MG63 (cell line): Measurements from ENCODE around the gene ZDHHC8. TPM values are rescaled to one million over a fixed set of nuclear protein-coding genes. Genes with fewer than 3 reads are reported as not detected.

Experiments
- DNase-seq: peaks from one replicate; pipeline ENCODE4 v3.0.0-alpha.2; 2020
- H3K27me3 ChIP-seq: fragments of 250-450 bp; sonication (Bioruptor Pico); 2 replicates; pipeline ENCODE4 v1.5.1; 2020; ENCODE audit warnings: mild to moderate bottlenecking, moderate library complexity
- H3K36me3 ChIP-seq: fragments of 250-450 bp; sonication (Bioruptor Pico); 2 replicates; pipeline ENCODE4 v1.5.1; 2020; ENCODE audit warnings: mild to moderate bottlenecking, moderate library complexity
- H3K4me3 ChIP-seq: fragments of 250-450 bp; sonication (Bioruptor Pico); 2 replicates; pipeline ENCODE4 v1.5.1; 2020; ENCODE audit warnings: mild to moderate bottlenecking, moderate library complexity
- H3K9me3 ChIP-seq: fragments of 250-450 bp; sonication (Bioruptor Pico); 2 replicates; pipeline ENCODE4 v1.5.1; 2020; ENCODE audit warnings: mild to moderate bottlenecking, moderate library complexity
- total RNA-seq: library from RNA; depleted of rRNA; stranded (reverse); fragments of >200 nt; shearing (Covaris generic); gene quantifications from 2 replicates; pipeline ENCODE4 v1.2.3, GENCODE V29; 2014; ENCODE audit warnings: low replicate concordance

The ZDHHC8 gene
- total RNA-seq, 1 experiment from 2014 or later, result 9.6 TPM

DNA sequence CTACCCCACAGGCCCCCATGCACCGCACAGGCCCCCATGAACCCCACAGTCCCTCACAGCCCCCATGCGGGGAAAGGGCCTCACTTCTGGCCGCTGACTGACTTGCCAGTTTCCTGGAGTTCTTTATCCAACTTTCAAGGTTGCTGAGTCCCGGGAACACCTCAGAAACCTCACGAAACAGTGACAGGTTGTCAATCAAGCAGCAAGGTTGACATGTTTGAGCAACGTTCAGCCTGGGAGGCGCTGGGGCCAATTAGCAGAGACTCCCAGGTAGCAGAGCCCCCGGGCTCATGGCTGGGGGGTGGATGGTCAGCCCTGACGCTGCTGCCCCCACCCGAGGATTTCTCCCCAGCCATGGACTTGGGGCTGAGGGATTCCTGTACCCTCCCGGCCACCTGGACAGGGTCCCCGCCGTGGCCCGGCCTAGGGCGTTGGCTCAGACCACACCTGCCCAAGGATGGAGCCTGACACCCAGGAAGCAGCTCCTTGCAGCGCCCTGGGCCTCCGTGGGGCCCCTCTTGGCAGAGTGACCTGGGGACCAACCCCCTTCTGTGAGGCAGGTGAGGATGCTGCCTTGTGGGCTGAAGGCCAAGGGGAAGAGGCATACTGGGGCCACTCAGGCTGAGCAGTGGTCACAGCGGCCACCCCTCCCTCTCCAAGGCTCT is 53.0 kb downstream of the ZDHHC8 start:
- Histone ChIP-seq H3K36me3 (no peaks in the 10 kb centered on the region), H3K4me3 (no peak overlapping the region), H3K27me3 (no peaks in the 10 kb centered on the region), H3K9me3 (no peaks in the 10 kb centered on the region)
- no peak for DNase-seq

- no peak for DNase-seq
- Histone ChIP-seq H3K27me3 (no peaks in the 10 kb centered on the region), H3K9me3 (no peaks in the 10 kb centered on the region), H3K4me3 (no peak overlapping the region), H3K36me3 (no peaks in the 10 kb centered on the region)
These were observed 54.1 kb downstream of the ZDHHC8 start for GRCh38 chr22:20185750-20186149.

- H3K4me3 ChIP-seq, result no peak overlapping the region
- no peaks in the 10 kb centered on the region for H3K27me3 ChIP-seq
These were observed 54.7 kb downstream of the ZDHHC8 start for GRCh38 chr22:20186183-20186870.

GRCh38 chr22:20186871-20187546 is 55.4 kb downstream of the ZDHHC8 start:
- H3K9me3 ChIP-seq, result no peaks in the 10 kb centered on the region
- no peaks in the 10 kb centered on the region for H3K36me3 ChIP-seq
- H3K4me3 ChIP-seq, result no peak overlapping the region
- no peak for DNase-seq
- H3K27me3 ChIP-seq, result no peaks in the 10 kb centered on the region

More at GRCh38 chr22:20186183-20186870, 54.7 kb downstream of the ZDHHC8 start:
- H3K36me3 ChIP-seq, result no peaks in the 10 kb centered on the region
- no peaks in the 10 kb centered on the region for H3K9me3 ChIP-seq
- DNase-seq, result no peak

DNA sequence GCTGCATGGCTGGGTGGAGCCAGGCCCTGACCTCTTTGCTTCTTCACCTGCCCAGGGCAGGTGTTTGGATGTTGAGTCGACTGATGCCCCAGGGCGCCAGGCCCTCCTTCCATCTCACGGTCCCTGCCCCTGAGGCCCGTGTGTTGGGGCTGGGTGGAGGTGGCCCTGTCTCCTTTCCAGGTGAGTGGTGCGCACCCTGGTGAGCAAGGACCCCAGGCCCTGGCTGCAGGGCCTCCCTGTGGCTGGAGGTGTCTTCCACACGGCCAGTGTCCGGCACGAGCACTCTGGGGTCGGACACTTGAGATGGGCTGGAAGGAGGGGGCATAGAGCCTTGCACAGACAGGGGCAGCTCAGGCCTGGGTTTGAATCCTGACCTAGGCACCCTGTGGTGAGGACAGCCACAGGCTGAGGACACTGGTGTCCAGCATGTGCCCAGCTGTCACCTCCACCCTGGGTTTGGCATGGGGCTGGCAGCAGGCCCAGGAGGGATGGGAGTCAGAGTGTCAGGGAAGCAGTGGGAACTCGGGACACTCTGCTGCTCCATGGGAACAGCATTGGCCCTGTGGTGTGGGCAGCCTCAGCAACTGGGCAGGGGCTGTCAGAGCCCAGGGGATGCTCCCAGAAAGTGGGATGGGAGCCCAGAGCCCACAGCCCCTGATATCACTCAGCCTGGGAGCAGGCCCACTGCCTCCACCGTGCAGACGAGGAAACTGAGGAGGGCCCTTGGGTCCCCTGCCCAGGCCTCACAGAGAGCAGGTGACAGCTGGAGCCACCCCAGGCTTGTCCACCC is 56.4 kb downstream of the ZDHHC8 start:
- Histone ChIP-seq H3K27me3 (no peaks in the 10 kb centered on the region), H3K36me3 (no peaks in the 10 kb centered on the region), H3K4me3 (no peak overlapping the region), H3K9me3 (no peaks in the 10 kb centered on the region)
- no peak for DNase-seq

GRCh38 chr22:20188567-20188877 is 56.9 kb downstream of the ZDHHC8 start:
- no peak for DNase-seq
- Histone ChIP-seq H3K27me3 (no peaks in the 10 kb centered on the region), H3K9me3 (no peaks in the 10 kb centered on the region), H3K4me3 (no peak overlapping the region), H3K36me3 (no peaks in the 10 kb centered on the region)

DNA sequence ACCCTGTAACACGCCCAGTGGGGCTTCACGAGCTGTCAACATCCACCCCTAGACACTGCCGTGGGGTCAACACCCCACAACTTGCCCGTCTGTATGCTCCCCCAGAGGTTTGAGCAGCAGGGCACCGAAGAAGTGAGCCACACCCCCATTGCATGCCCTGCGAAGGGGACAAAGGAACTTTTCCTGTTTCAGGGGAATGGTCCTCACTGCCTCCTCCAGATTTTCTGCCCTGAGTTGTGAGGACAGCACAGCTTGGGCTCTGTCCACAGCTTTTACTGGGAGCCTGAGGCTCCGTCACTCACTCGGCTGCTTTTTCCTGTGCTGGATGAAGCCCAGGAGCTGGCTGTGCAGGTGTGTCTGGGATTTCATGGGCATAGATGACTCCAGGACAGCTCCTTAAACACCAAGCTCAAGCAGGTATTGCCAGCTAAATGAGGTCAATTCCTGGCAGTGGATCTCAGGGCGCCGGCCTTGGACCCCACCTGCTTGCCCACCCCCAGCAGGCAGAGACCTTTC is 59.5 kb downstream of the ZDHHC8 start:
- no peak overlapping the region for H3K4me3 ChIP-seq
- H3K36me3 ChIP-seq, result no peaks in the 10 kb centered on the region
- no peaks in the 10 kb centered on the region for H3K27me3 ChIP-seq
- no peaks in the 10 kb centered on the region for H3K9me3 ChIP-seq
- DNase-seq, result no peak

DNA sequence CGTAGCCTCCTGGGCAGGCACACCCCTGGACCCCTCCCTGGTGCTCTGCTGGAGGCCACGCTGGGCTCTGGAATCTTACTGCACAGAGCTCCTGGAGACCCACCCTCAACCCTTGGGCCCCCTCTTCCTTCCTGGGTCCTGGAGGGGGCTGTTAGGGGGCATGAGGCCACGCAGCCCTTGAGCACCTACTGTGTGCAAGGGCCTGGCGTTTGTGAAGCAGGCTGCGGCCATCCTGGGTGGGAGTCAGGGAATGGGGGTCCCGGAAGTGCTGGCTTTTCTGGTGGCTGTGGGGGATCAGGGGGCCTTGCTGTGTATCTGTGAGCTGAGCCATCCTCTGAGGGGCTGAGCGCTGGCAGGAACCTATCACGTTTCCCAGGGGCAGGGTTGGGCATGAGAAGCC is 60.2 kb downstream of the ZDHHC8 start:
- no peak for DNase-seq
- no peaks in the 10 kb centered on the region for H3K9me3 ChIP-seq
- H3K36me3 ChIP-seq, result no peaks in the 10 kb centered on the region
- H3K27me3 ChIP-seq, result no peaks in the 10 kb centered on the region
- H3K4me3 ChIP-seq, result no peak overlapping the region

DNA sequence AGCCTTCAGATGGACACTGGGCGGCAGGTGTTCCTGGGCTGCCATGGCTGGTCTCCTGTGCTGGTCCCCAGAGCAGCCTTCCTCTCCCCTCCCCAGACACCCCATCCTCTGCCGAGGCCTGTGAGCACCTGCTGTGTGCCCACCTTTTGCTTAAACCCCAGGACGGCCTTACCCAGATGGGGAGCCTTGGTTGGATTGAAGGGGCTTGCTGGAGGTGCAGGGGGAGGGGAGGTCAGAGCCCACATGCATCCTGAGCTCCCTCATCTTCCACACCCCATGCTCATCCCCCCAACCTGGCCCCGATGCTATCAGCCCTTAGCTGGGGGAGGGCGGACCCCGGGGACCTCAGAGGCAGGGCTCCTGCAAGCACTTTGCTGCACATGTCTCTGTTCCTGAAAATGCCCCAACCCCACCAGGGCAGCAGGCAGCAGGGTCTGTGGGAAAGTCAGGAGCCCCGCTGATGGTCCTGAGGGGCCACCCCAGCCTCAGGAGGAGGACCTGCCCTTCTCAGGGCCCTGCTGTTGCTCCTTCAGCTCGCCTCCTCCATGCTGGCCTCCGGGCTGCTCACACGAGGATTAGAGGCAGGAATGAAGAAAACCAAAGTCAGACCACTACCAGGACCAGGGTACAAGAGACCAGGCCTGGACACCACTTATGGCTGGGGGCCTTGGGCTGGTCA is 60.8 kb downstream of the ZDHHC8 start:
- Histone ChIP-seq H3K27me3 (no peaks in the 10 kb centered on the region), H3K9me3 (no peaks in the 10 kb centered on the region), H3K4me3 (no peak overlapping the region), H3K36me3 (no peaks in the 10 kb centered on the region)
- no peak for DNase-seq

GRCh38 chr22:20192972-20193760 is 61.6 kb downstream of the ZDHHC8 start:
- H3K9me3 ChIP-seq, result no peaks in the 10 kb centered on the region
- DNase-seq, result no peak
- H3K27me3 ChIP-seq, result no peaks in the 10 kb centered on the region
- no peak overlapping the region for H3K4me3 ChIP-seq
- no peaks in the 10 kb centered on the region for H3K36me3 ChIP-seq

DNA sequence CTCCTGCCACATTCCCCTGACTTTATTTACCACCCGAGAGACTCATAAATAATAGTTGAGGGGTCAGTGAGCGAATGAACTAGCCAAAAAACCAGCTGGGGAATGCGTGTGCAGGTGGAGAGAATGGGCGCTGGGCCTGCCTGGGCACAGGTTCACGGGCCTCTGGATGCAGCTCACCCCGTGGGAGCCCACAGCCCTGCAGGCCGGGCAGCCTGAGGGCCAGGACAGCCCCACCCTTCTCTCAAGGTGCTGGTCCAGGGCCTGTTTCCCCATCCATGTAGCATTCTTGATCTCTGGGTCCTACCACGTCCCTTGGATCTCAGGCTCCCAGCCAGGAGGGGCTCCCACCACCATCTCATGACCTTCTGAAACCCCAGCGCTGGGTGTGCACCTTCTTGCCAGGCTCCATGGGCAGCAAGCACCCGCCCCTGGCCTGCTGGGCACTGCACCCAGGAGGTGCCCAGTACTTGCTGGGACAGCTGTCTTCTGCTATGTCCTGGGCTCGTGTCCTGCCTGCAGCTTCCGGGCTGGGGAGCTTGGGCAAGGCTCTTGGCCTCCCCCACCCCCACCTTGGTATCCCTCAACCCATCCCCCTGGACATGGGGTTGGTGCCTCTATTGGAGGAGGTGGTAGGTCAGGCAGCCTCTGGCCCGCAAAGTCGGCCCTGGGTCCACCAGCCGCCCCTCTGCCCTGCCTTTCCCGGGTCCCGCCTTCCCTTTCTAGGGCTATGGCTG is 62.3 kb downstream of the ZDHHC8 start:
- no peaks in the 10 kb centered on the region for H3K27me3 ChIP-seq
- H3K9me3 ChIP-seq, result no peaks in the 10 kb centered on the region
- DNase-seq, result no peak

DNA sequence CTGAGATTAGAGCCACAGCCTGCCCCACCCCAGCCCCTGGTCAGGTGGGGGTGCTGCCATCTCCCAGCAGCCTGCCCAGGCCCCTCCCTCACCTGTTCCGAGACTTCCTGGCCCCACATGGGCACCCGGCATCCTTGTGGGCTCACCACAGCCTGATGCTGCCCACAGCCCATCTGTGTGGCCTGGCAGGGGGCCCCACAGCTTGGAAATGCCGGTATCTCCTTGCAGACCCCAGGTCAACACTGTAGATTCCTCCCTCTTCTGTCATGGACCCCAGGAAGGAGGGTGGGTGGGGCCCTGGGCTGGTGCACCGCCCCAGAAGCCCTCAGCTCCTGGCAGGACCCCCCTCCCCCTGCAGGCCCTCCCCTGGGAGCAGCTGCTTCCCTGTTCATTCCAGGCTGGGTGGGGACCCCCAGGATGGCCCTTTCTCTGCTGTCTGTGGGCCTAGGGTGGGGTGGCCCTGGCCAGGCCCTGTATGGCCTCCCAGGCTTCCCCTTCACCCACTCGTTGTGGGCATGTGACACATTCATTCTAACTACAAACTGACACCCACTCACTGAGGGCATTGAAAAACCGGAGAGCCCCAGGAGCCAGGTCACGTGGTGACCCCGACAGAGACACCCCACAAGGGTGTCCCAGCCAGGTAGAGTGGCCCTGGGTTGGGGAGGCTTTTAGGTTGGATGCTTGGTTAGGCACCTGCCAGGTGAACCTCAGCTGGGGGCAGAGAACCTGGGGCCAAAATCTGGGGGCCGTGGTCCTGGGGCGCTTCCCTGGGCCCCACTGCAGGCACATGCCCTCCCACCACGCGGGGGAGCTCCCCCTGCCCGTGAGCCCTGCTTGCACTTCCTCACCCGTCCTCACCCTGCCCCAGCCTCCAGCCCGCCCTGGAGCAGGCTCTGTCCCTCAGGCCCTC is 63.3 kb downstream of the ZDHHC8 start:
- H3K27me3 ChIP-seq, result peaks cover 2% of the 10 kb centered on the region; the same call in 1 of the 2 replicates
- DNase-seq, result no peak
- H3K9me3 ChIP-seq, result no peaks in the 10 kb centered on the region

More for the DNA sequence above, 62.3 kb downstream of the ZDHHC8 start:
- H3K4me3 ChIP-seq, result no peak overlapping the region
- H3K36me3 ChIP-seq, result no peaks in the 10 kb centered on the region

DNA sequence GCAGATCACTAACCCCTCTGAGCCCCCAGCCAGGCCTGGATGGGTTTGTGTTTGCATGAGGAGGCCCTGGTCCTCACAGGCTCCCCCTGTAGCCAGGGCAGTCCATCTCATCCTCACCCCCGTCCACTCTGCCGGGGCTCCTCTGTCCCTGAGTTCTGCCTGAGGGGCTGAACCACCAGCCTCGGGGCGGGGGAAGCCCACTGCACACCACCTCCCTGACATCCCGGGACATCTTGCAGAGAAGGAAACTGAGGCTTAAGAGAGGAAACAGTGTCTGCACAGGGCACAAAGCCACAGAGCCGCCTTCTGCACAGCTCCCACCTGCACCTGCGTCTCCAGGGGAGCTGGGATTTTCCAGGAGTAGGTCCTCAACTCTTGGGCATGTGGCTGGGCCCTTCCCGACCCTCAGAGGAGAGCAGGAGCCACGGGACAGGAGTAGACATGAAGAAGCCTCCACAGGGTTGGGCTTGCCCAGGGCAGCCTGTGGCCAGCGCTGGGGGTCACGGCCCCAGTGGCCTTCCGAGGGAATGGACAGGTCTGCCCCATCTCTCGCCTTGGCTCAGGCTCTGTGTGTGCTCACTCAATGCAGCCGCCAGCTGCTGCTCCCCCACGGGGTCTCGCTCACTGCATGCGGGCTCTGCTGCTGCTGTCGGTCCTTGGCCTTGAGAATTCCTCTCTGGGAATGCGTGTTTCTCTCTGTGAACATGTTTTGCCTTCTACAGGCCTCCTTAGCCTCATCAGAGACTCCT is 64.7 kb downstream of the ZDHHC8 start:
- H3K27me3 ChIP-seq, result peaks cover 2% of the 10 kb centered on the region; the same call in 1 of the 2 replicates
- H3K36me3 ChIP-seq, result no peaks in the 10 kb centered on the region
- H3K4me3 ChIP-seq, result no peak overlapping the region
- DNase-seq, result no peak
- no peaks in the 10 kb centered on the region for H3K9me3 ChIP-seq

More for the DNA sequence above, 63.3 kb downstream of the ZDHHC8 start:
- H3K36me3 ChIP-seq, result no peaks in the 10 kb centered on the region
- no peak overlapping the region for H3K4me3 ChIP-seq
